PFSK-1 (cell line): ENCODE results near the gene INPP5D.

Source experiments
- FOXP2 ChIP-seq: optimal IDR thresholded peaks from 2 replicates; pipeline ENCODE3; 2011; ENCODE audit warnings: borderline replicate concordance, control low read depth, inconsistent platforms; ENCODE audit not compliant: insufficient read depth; ENCODE audit errors: extremely low read length, extremely low read depth
- POLR2AphosphoS5 ChIP-seq: IDR thresholded peaks from 2 replicates; pipeline ENCODE4 v1.6.1; 2012; ENCODE audit warnings: low read depth, mild to moderate bottlenecking, control low read depth, low read length, moderate library complexity
- SIN3A ChIP-seq: IDR thresholded peaks from 2 replicates; pipeline ENCODE4 v1.6.1; 2012; ENCODE audit warnings: mild to moderate bottlenecking, low read length, moderate library complexity, borderline replicate concordance; ENCODE audit not compliant: insufficient read depth
- TAF1 ChIP-seq: IDR thresholded peaks from 2 replicates; pipeline ENCODE4 v1.6.1; 2012; ENCODE audit warnings: low read length, control low read depth, borderline replicate concordance; ENCODE audit not compliant: insufficient read depth
- TF ChIP-seq, protein P1 (sequence below), 2 experiments: IDR thresholded peaks; 2 replicates each; pipeline versions ENCODE4 v1.6.1 to v1.8.0; 2011 to 2012; ENCODE audit warnings: low read depth in 2 of 2, low read length in 2 of 2, control low read depth in 1 of 2, inconsistent platforms in 1 of 2, mild to moderate bottlenecking in 1 of 2, moderate library complexity in 1 of 2; ENCODE audit not compliant: insufficient read depth in 1 of 2

INPP5D gene

DNA sequence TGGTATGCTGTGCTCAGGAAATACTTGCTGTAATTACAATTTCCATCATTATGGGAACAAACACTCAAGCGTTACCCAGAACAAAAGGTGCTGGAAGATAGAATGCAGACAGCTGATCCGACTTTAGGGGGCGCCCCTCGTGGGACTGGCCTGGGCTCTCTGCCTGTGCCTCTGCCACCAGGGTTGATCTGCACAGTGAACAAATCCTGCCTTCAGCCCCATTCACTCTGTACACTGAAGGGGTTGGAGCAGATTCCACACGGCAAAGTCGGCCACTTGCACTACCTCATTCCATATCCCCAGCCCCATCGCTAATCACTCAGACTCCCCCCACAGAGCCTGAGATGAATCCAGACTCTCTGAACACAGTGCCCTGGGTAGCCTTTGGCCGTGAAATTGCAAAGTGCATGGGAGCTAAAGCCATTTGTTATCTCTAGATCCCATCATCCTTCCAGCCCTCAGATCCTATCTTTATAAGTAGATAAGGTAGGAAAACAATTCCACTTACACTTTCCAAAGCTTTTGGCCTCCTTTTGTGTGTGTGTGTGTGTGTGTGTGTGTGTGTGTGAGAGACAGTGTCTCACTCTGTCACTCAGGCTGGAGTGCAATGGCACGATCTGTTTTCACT lies 69.3 kb downstream of the INPP5D start:
- TF ChIP-seq TAF1 (no peak), POLR2AphosphoS5 (no peak), FOXP2 (no peak), SIN3A (no peak)
- TF ChIP-seq, protein P1, sequence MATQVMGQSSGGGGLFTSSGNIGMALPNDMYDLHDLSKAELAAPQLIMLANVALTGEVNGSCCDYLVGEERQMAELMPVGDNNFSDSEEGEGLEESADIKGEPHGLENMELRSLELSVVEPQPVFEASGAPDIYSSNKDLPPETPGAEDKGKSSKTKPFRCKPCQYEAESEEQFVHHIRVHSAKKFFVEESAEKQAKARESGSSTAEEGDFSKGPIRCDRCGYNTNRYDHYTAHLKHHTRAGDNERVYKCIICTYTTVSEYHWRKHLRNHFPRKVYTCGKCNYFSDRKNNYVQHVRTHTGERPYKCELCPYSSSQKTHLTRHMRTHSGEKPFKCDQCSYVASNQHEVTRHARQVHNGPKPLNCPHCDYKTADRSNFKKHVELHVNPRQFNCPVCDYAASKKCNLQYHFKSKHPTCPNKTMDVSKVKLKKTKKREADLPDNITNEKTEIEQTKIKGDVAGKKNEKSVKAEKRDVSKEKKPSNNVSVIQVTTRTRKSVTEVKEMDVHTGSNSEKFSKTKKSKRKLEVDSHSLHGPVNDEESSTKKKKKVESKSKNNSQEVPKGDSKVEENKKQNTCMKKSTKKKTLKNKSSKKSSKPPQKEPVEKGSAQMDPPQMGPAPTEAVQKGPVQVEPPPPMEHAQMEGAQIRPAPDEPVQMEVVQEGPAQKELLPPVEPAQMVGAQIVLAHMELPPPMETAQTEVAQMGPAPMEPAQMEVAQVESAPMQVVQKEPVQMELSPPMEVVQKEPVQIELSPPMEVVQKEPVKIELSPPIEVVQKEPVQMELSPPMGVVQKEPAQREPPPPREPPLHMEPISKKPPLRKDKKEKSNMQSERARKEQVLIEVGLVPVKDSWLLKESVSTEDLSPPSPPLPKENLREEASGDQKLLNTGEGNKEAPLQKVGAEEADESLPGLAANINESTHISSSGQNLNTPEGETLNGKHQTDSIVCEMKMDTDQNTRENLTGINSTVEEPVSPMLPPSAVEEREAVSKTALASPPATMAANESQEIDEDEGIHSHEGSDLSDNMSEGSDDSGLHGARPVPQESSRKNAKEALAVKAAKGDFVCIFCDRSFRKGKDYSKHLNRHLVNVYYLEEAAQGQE (IDR thresholded peaks at IDR 0.05; ENCODE audit: insufficient read depth in 1 of 2, low read depth in 2 of 2, low read length in 2 of 2), result no peak

DNA sequence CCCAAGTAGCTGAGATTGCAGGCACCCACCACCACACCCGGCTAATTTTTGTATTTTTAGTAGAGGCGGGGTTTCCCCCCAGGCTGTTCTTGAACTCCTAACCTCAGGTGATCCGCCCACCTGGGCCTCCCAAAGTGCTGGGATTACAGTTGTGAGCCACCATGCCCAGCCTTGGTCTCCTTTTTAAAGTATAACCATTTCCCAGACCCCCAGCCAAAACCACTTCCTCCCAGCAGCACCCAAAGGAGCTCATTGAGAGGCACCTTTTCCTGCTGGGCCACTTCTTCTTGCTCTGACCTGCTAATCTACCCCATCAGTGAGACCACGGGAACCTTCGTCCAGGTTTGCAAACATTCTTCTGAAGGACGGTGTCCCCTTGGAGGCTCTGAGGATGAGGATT lies 69.9 kb downstream of the INPP5D start:
- TF ChIP-seq POLR2AphosphoS5 (no peak), FOXP2 (no peak), TAF1 (no peak), SIN3A (no peak)
- TF ChIP-seq, protein P1 (IDR thresholded peaks at IDR 0.05; ENCODE audit: insufficient read depth in 1 of 2, low read depth in 2 of 2, low read length in 2 of 2), result no peak

DNA sequence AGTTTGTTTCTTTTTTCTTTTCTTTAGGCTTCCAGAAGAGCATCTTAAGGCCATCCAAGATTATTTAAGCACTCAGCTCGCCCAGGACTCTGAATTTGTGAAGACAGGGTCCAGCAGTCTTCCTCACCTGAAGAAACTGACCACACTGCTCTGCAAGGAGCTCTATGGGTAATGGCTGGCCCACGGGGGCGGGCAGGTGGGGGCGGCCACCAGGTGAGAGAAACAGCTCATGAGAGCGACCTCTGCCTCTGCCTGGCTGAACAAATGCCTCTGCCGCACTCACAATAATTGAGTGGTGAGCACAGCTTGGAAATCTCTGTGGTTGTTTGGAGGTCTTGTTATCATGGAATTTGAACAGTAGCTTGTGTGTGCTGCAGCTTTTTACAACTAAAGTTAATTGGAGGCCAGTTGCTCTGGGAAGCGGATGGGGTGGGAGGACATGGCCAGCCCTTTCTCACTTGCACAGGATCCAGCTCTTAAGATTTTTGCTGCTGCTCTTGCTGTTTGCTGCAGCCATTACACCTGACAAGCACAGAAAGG lies 70.4 kb downstream of the INPP5D start:
- TF ChIP-seq, protein P1 (IDR thresholded peaks at IDR 0.05; ENCODE audit: insufficient read depth in 1 of 2, low read depth in 2 of 2, low read length in 2 of 2), result no peak
- no peak for TF ChIP-seq FOXP2
- TF ChIP-seq POLR2AphosphoS5, result no peak
- no peak for TF ChIP-seq TAF1
- TF ChIP-seq SIN3A, result no peak

DNA sequence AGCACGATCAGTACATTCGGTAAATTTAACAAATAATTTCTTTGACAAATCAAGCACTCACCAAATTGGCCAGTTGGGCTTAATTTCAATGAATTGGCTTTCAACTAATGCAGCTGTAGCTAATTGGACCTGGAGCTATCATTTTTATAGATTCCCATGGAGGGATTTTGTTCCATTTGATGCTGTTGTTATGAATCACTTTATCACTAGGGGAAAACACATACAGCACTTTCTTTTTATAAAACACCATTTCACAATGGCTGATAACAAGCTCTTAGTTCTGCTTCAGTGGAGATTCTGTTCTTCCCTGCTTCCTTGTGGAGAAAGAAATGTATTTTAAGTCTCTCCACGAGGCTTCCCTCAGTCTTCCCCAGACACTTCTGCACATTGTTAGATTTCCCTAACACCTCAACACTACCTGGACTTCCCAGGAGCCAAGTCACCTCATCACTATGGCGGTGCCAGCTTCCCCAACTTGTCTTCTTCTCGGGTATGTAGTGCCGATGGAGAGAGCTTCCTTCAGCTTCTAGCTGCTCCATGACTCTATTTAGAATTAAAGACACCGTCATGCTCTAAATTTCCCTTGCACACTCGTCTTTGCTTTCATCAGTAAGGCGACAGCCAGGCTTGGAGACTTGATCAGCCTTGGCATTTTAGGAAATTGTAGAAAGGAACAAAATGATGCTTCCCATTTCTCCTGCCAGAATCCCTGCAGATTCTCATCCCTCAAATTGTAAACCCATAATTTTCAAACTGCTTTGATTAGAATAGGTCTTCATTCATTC lies 72.0 kb downstream of the INPP5D start:
- TF ChIP-seq, protein P1 (IDR thresholded peaks at IDR 0.05; ENCODE audit: insufficient read depth in 1 of 2, low read depth in 2 of 2, low read length in 2 of 2), result no peak
- TF ChIP-seq TAF1 (no peak), POLR2AphosphoS5 (no peak), FOXP2 (no peak), SIN3A (no peak)
